ENCODE data around the gene TCF15.

Gene TCF15

GRCh38 chr20:571754-572441 is 38.2 kb downstream of the TCF15 start:
- in situ Hi-C loops (cut with HindIII; ENCODE audit: low pct_ligation_motif_present, low sequenced_read_pairs): no loop called here
- no peak for DNase-seq
- H3K4me3 ChIP-seq (ENCODE audit: low read depth, low read length): no peak overlapping the region
- no peak overlapping the region for H3K27ac ChIP-seq
- TF ChIP-seq CTCF (IDR thresholded peaks at IDR 0.05; ENCODE audit: low read depth, low read length, missing control alignments): no peak
- H3K36me3 ChIP-seq (replicated peaks): no peaks in the 10 kb centered on the region
- no peaks in the 10 kb centered on the region for H3K27me3 ChIP-seq (replicated peaks)

GRCh38 chr20:568673-569415 is 41.3 kb downstream of the TCF15 start:
- no peaks in the 10 kb centered on the region for H3K36me3 ChIP-seq (replicated peaks)
- in situ Hi-C loops (cut with HindIII; ENCODE audit: low pct_ligation_motif_present, low sequenced_read_pairs): no loop called here
- no peak overlapping the region for H3K4me3 ChIP-seq (ENCODE audit: low read depth, low read length)
- no peak overlapping the region for H3K27ac ChIP-seq
- no peaks in the 10 kb centered on the region for H3K27me3 ChIP-seq (replicated peaks)
- DNase-seq: no peak
- no peak for TF ChIP-seq CTCF (IDR thresholded peaks at IDR 0.05; ENCODE audit: low read depth, low read length, missing control alignments)

- in situ Hi-C loops (cut with HindIII; ENCODE audit: low pct_ligation_motif_present, low sequenced_read_pairs): no loop called here
- no peak overlapping the region for H3K4me3 ChIP-seq (ENCODE audit: low read depth, low read length)
Observed at GRCh38 chr20:568097-568652, 41.9 kb downstream of the TCF15 start.

GRCh38 chr20:564192-564591 is 45.9 kb downstream of the TCF15 start:
- H3K27ac ChIP-seq: no peak overlapping the region
- H3K36me3 ChIP-seq (replicated peaks): no peaks in the 10 kb centered on the region
- in situ Hi-C loops (cut with HindIII; ENCODE audit: low pct_ligation_motif_present, low sequenced_read_pairs): no loop called here
- no peaks in the 10 kb centered on the region for H3K27me3 ChIP-seq (replicated peaks)
- no peak for TF ChIP-seq CTCF (IDR thresholded peaks at IDR 0.05; ENCODE audit: low read depth, low read length, missing control alignments)
- DNase-seq: no peak
- H3K4me3 ChIP-seq (ENCODE audit: low read depth, low read length): no peak overlapping the region

More at GRCh38 chr20:568097-568652, 41.9 kb downstream of the TCF15 start:
- Histone ChIP-seq H3K36me3 (replicated peaks) (no peaks in the 10 kb centered on the region), H3K27me3 (replicated peaks) (no peaks in the 10 kb centered on the region), H3K27ac (no peak overlapping the region)
- TF ChIP-seq CTCF (IDR thresholded peaks at IDR 0.05; ENCODE audit: low read depth, low read length, missing control alignments): no peak
- no peak for DNase-seq

- no peak for TF ChIP-seq CTCF (IDR thresholded peaks at IDR 0.05; ENCODE audit: low read depth, low read length, missing control alignments)
- Histone ChIP-seq H3K36me3 (replicated peaks) (no peaks in the 10 kb centered on the region), H3K4me3 (ENCODE audit: low read depth, low read length) (no peak overlapping the region), H3K27me3 (replicated peaks) (no peaks in the 10 kb centered on the region), H3K27ac (no peak overlapping the region)
- in situ Hi-C loops (cut with HindIII; ENCODE audit: low pct_ligation_motif_present, low sequenced_read_pairs): no loop called here
- DNase-seq: no peak
Observed at GRCh38 chr20:563187-563586, 46.9 kb downstream of the TCF15 start.

Measured in brain microvascular endothelial cell (primary cell).